AML-193 (cell line): Measurements from ENCODE around the gene ISCU.

Experiments used
- DNase-seq, 2 experiments: peaks; one replicate each; lab custom pipeline; 2025; lab: John Stamatoyannopoulos, UW

The ISCU gene

DNA sequence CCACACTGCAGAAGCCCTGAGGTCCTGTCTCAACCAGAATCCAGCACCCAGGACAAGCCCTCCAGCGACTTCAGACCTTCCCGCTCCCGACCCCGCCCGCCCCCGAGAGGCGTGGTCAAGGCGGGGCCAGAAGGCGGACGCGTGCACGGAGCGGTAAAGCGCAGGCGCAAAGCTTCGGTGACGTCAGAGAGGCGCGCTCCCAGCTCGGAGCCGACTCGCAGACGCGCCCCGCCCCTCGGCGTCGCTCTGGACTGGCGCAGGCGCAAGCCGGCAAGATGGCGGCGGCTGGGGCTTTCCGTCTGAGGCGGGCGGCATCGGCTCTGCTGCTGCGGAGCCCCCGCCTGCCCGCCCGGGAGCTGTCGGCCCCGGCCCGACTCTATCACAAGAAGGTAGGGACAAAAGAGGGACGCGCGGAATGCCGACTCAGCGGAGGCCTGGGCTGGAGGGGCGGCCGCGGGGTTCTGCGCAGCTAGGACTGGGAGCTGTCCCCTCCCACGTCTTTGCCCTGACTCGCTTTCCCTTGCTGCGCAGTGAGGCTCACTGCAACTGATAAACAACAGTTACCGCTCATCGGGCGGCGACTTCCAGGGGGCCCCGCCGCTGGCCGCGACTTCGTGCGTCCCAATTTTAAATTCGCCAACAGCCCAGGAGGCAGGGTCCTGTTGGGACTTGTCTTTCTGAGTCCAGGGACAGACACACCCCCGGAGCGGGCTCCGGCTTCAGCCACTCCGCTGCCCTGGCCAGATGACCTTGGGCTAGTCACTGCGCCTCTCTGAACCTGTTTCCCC lies at the start of gene ISCU:
Gene ISCU (plus strand): TSS at position 249 of the 788 bp plus-strand sequence. CDS start 27 bp downstream, at position 276.
- peak; percentile 87 to 89 for DNase-seq

DNA sequence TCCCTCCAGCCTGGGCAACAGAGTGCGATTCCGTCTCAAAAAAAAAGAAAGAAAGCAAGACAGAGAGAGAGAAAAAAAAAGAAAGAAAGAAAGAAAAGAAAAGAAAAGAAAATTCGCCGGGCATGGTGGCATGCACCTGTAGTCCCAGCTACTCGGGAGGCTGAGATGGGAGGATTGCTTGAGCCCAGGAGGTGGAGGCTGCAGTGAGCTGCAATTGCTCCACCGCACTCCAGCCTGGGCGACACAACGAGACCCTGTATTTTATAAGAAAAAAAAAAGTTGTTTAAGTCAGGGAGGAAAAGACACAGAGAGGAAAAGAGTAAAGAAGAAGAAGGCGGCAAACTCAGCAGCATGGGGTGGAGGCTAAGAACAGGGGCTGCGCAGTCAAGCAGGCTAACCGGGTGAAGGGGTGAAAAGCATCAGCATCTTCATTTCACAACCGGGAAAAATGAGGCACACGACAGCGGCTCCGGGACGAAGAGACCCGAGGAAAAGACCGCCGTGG lies 47.9 kb upstream of the ISCU start:
- DNase-seq, result peak in 1 of 2 experiments; percentile 37

GRCh38 chr12:108514973-108515814 lies 47.2 kb upstream of the ISCU start, which contains the start of gene FICD:
Gene FICD (plus strand): TSS chr12:108515277. CDS start chr12:108516973, 1,696 bp downstream.
- peak; percentile 95 to 96 for DNase-seq

DNA sequence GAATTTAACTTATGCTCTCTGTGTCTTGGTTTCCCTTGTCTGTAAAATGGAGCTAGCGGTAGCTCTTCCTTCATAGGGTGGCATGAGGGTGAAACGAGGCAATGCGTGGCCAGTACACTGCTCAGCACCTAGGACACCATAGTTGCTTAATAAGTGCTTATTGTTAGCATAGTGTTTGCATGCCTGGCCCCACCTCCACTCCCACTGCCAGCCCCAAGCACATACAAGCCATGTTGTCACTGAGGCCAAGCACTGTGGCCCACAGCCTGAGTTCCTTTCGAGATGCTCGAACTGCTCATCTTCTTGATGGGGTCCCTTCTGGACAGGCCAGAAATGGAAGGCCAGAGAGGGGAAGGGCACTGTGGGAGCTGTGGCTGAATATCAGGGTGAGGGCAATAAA lies 46.5 kb upstream of the ISCU start:
- DNase-seq, result no peak

GRCh38 chr12:108516511-108517275 lies 45.7 kb upstream of the ISCU start:
- peak in 1 of 2 experiments; percentile 2 for DNase-seq

- no peak for DNase-seq
Observed at GRCh38 chr12:108517288-108518100, 44.9 kb upstream of the ISCU start.

DNA sequence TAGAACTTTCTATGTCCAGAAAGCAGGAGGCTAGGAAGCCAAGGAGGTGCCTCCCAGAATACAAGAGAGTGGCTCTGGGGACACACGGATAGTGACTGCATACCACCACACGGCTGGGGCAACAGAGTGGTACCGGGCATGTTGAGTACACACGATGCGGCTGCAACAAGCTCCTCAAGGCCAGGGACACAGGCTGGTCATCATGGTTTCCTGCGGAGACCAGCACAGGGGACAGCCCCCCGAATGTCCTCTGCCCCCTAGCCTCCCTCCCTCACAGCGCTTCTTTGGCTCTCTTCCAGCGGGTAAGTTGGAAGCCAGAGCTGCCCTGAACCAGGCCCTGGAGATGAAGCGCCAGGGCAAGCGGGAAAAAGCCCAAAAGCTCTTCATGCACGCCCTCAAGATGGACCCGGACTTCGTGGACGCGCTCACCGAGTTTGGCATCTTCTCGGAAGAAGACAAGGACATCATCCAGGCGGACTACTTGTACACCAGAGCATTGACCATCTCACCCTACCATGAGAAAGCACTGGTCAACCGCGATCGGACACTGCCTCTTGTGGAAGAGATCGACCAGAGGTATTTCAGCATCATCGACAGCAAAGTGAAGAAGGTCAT lies 44.2 kb upstream of the ISCU start:
- no peak for DNase-seq

DNA sequence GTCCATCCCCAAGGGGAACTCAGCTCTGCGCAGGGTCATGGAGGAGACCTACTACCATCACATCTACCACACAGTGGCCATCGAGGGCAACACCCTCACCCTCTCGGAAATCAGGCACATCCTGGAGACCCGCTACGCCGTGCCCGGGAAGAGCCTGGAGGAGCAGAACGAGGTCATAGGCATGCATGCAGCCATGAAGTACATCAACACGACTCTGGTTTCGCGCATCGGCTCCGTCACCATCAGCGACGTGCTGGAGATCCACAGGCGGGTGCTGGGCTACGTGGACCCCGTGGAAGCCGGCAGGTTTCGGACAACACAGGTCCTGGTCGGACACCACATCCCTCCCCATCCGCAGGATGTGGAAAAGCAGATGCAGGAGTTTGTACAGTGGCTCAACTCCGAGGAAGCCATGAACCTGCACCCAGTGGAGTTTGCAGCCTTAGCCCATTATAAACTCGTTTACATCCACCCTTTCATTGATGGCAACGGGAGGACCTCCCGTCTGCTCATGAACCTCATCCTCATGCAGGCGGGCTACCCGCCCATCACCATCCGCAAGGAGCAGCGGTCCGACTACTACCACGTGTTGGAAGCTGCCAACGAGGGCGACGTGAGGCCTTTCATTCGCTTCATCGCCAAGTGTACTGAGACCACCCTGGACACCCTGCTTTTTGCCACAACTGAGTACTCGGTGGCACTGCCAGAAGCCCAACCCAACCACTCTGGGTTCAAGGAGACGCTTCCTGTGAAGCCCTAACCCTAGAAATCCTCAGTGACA lies 43.5 kb upstream of the ISCU start:
- no peak for DNase-seq

DNA sequence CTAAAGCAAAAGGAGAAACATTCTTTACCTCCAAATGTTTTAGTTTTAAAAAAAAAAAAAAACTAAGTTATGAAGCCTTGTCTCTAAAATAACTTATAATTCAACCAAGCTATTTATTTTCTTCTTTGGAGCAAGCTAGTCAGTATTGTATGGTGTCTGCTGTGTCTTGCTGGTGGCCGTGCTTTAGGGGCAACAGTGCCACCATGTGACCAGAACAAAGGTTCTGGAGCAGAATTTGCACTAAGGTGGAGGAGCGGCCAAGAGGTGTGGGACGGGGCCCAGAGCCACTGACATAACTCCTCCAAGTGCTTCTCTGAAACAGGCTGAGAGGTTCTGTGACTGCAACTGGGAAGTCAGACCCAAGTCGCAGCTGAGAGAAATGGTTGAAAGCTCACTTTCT lies 42.8 kb upstream of the ISCU start:
- DNase-seq, result no peak

- DNase-seq, result no peak
Observed at GRCh38 chr12:108523365-108523764, 39.0 kb upstream of the ISCU start.

DNA sequence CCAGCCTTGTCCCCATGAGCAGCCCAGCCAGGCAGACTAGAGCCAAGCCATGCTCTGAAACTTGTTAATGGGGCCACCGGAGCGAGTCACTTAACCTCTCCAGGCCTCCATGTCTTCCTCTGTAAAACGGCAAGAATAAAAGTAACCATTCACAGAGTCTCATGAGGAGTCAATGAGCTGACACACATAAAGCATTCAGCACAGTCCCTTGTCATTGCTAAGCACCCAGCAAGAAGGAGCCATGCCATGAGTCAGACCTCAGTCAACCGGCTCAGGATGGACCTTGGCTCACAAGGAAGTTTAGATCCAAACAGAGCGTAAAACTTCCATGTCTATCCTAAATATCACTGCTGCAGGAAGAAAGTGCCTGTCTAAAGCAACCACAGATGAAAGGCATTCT lies 36.7 kb upstream of the ISCU start:
- DNase-seq, result no peak

- DNase-seq, result no peak
Observed at GRCh38 chr12:108526482-108527165, 35.8 kb upstream of the ISCU start.

DNA sequence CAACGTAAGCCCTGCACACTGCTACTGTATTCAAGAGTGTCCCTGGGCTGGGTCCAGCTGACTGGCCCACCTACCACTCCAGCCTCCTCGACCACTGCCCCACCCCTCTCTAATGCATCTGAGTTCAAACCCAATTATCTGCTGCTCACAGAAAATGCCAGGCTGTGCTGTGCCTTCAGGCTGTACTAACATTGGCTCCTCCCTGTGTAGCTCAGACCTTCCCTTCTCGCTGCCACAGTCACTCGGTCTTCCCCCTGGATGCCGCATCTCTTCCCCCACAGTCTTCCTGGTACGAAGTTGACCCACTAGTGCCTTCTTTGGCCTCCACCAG lies 35.3 kb upstream of the ISCU start:
- no peak for DNase-seq

DNA sequence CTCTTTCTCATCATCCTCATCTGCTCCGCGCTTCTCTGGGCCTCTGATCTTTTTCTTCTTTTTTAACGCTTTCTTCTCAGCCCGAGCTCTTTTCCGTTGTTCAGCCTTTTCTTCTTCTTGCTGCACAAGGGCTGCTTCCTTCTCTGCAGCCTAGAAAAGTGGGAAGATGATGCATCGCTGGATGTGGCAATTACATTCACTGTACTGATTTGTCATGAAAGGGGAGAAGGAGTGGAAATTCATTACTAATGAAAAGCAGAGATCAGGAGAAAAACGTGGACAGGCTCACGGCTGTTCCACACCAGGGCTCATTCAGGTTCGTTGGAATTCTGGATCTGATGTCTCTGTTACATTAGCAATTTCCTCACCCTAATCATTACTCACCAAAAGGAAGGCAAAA lies 32.2 kb upstream of the ISCU start:
- DNase-seq, result no peak

- no peak for DNase-seq
Observed at GRCh38 chr12:108531929-108532848, 30.2 kb upstream of the ISCU start.

DNA sequence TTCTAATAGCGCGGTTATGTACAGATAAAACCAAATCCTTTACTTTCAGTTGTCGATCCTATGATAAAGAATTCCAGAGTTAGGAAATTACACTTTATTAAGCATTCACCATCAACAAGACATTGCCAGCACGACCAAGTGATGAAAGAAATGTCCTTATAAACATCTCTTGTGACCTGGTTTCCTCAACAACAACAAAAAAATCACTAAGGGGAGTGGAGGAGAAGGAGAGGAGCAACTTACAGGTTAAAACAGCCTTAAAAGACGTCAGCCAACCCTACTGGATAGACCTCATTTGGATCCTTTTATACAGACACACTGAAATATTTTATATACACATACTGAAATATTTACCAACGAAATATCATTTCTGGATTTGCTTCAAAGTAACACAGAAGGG lies 24.2 kb upstream of the ISCU start:
- DNase-seq, result no peak

DNA sequence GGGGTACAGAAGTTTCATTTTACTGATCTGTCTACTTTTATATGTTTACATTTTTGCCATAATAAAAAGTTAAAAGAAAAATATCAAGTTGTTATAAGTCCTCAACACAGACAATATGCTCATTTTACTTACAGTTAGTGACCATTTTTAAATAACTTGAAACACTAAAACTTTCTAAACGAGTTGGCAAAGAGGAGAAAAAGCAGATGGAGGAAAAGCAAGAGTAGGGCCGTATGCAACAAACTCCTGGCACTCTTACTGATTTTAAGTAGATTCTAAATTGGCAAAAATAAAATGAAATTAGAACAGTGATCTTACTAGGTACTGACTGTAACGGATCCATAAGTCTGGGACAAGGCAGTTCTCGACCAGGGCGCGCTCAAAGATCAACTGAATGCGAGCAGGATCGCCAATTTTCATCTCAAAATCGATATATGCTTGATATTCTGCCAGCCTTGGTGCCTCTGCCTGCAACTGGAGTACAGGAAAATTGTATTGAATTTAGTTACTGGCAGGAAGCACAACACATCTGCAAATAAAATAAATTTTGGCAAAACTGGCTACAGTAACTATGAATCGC lies 23.7 kb upstream of the ISCU start:
- no peak for DNase-seq

DNA sequence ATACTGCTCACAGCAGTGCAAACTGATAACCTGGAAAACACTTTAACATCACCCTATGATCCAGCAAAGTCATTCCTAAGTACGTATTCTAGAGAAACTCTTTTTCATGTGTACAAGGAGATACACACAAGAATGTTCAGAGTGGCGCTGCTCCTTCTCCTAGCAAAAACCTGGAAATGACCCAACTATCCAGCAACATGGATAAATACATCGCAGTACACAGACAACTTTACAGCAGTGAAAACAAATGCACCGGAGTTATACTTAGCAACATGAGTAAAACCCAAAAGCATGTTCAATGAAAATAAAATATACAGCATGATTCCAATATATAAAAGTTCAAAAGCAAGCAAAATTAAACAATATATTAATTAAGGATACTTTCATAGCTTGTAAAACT lies 20.1 kb upstream of the ISCU start:
- no peak for DNase-seq
